ENCODE data around the gene TSEN15. TPM values are rescaled to one million over a fixed set of nuclear protein-coding genes. Genes with fewer than 3 reads are reported as not detected.

TSEN15 gene
- total and polyA plus RNA-seq, 11 donors: 23.5 to 32.3 (median 26.4) TPM

DNA sequence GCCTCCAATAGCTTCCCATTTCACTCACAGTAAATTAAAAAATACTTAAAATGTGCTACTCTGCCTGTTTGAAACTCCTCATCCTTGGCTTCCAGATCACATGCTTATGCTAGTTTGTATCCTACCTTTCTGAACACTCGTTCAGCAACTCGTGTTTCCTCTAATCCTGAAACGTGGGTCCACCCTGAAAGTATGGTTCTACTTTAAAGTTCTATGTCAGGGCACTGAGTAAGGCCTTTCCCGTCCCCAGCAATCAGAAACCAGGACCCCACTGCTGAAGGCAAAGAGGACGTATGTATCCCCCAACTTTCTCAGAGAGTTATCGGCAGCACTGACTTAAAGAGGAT lies 419 bp upstream of the TSEN15 start:
- peak in 3 of 4 donors; percentile 10 to 23 (median 19) for ATAC-seq
- Histone ChIP-seq H3K27me3 (no peaks in the 10 kb centered on the region), H3K4me1 (peaks cover 2 to 28% (median 22%) of the 10 kb centered on the region in 12 donors), H3K36me3 (peaks cover 0 to 24% (median 8%) of the 10 kb centered on the region in 9 donors), H3K4me3 (peak overlapping the region; percentile 75 to 96 (median 88)), H3K27ac (peak overlapping the region; percentile 40 to 93 (median 88)), H3K9me3 (no peaks in the 10 kb centered on the region)
- 1% methylated on average over 6 of the region's 6 CpGs for WGBS, 4 donors
- no peak for DNase-seq
- TF ChIP-seq POLR2A (IDR thresholded peaks at IDR 0.05): no peak
- TF ChIP-seq, protein P1, sequence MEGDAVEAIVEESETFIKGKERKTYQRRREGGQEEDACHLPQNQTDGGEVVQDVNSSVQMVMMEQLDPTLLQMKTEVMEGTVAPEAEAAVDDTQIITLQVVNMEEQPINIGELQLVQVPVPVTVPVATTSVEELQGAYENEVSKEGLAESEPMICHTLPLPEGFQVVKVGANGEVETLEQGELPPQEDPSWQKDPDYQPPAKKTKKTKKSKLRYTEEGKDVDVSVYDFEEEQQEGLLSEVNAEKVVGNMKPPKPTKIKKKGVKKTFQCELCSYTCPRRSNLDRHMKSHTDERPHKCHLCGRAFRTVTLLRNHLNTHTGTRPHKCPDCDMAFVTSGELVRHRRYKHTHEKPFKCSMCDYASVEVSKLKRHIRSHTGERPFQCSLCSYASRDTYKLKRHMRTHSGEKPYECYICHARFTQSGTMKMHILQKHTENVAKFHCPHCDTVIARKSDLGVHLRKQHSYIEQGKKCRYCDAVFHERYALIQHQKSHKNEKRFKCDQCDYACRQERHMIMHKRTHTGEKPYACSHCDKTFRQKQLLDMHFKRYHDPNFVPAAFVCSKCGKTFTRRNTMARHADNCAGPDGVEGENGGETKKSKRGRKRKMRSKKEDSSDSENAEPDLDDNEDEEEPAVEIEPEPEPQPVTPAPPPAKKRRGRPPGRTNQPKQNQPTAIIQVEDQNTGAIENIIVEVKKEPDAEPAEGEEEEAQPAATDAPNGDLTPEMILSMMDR (IDR thresholded peaks at IDR 0.05): no peak
- intact Hi-C loops (cut with DNase I): loop anchor here in 1 of 10 donors (10.0 kb wide), 1 partner anchor 576 kb away; the partner anchor contains the start of gene SMG7

DNA sequence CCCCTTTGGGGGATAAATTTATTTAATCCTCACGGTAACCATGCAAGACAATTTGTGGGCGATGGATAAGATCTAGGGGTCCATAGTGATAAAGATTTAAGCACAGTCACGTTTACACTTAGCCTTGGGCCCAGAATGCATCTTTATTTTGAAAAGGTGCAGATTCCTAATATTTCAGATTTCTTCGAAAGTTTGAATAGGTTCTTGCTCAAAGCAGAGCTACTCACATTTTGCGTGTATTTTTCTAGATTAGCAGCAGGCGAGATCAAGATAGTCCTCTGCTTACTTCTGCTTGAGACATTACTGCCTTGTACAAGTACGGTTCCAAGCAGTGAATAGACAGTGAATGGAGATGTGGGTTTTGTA lies 647 bp downstream of the TSEN15 start:
- Histone ChIP-seq H3K27me3 (no peaks in the 10 kb centered on the region), H3K27ac (peak overlapping the region; percentile 40 to 93 (median 88)), H3K36me3 (peaks cover 0 to 24% (median 8%) of the 10 kb centered on the region in 9 donors), H3K4me3 (peak overlapping the region; percentile 75 to 96 (median 88)), H3K4me1 (peaks cover 2 to 35% (median 26%) of the 10 kb centered on the region in 12 donors), H3K9me3 (no peaks in the 10 kb centered on the region)
- WGBS, 4 donors: 5 to 10% (median 7%) methylated on average over 7 of the region's 7 CpGs
- ATAC-seq (no peak), DNase-seq (no peak)
- TF ChIP-seq, protein P1 (IDR thresholded peaks at IDR 0.05): no peak
- no peak for TF ChIP-seq POLR2A (IDR thresholded peaks at IDR 0.05)
- intact Hi-C loops (cut with DNase I): loop anchor here in 1 of 10 donors (10.0 kb wide), 1 partner anchor 577 kb away; the partner anchor contains the start of gene SMG7

DNA sequence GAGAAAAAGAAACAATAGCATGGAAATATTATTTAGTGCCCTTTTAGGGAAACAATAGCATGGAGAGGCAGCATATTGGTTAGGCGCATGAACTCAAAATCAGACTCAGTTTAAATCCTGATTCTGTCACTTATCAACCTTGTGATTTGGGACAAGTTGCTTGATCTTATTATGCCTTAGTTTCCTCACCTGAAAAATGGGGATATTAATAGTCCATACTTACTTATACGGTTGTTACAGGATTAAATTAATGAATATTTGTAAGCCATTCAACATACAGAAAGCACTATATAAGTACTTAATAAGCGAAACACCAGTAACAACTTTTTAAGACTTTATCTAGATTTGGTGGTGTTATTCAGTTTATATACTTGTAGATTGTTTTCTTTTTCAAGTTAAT lies 1.2 kb downstream of the TSEN15 start:
- H3K27ac ChIP-seq: peak overlapping the region in 2 of 12 donors; percentile 88 to 92
- TF ChIP-seq, protein P1 (IDR thresholded peaks at IDR 0.05): no peak
- TF ChIP-seq POLR2A (IDR thresholded peaks at IDR 0.05): no peak
- no peak for ATAC-seq
- H3K4me3 ChIP-seq: peak overlapping the region in 9 of 12 donors; percentile 75 to 96 (median 89)
- H3K36me3 ChIP-seq: peaks cover 0 to 26% (median 8%) of the 10 kb centered on the region in 9 donors
- peaks cover 2 to 39% (median 29%) of the 10 kb centered on the region in 12 donors for H3K4me1 ChIP-seq
- intact Hi-C loops (cut with DNase I): loop anchor here in 1 of 10 donors (10.0 kb wide), 1 partner anchor 578 kb away; the partner anchor contains the start of gene SMG7
- WGBS, 4 donors: 54 to 89% (median 67%) methylated on average over 3 of the region's 3 CpGs
- no peaks in the 10 kb centered on the region for H3K27me3 ChIP-seq
- H3K9me3 ChIP-seq: no peaks in the 10 kb centered on the region
- DNase-seq: no peak

DNA sequence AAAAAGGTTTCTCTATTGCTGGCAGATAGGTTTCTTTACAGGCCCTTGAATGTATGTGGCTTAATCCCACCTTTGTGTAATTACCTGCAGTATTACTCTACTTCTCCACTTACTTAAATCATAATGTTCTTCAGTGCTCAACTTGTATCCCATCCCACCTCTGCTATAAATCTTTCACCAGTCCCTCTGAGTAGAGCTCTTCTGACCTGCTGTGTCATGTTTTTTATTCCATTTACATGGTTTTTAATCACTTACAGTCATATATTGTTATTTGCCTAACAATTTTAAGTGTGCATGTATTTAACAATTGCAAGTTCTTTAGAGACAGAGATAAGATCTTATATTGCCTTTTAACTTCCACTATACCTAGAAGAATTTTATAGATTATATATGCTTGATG lies 2.4 kb downstream of the TSEN15 start:
- Histone ChIP-seq H3K27ac (no peak overlapping the region), H3K27me3 (no peaks in the 10 kb centered on the region), H3K36me3 (peaks cover 0 to 27% (median 8%) of the 10 kb centered on the region in 9 donors), H3K9me3 (no peaks in the 10 kb centered on the region), H3K4me3 (no peak overlapping the region), H3K4me1 (peaks cover 2 to 39% (median 30%) of the 10 kb centered on the region in 12 donors)
- no peak for ATAC-seq
- intact Hi-C loops (cut with DNase I): loop anchor here in 1 of 10 donors (10.0 kb wide), 1 partner anchor 579 kb away; the partner anchor contains the start of gene SMG7
- no peak for TF ChIP-seq POLR2A (IDR thresholded peaks at IDR 0.05)
- TF ChIP-seq, protein P1 (IDR thresholded peaks at IDR 0.05): no peak
- no peak for DNase-seq

All from heart left ventricle (tissue), 16 donors.